Measurements from ENCODE around the gene ATG7.

ATG7 gene

DNA sequence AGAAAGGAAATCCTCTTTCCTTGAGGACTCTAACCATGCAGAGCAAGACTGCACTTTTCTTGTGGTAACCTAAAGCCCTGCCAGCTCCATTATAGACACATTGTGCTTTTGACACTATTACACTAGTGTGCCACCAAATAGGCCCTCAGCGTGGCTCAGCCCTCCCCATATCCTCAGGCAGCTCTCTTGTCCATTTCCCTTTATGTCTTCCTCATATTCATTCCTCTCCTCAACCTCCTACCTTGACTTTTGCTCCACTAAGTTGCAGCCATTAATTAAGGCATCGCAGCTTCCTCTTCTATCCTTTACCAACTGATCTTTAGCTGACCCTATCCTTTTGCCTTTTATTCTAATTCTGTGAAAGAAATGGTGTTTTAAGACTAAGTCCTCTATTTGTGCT is 3.7 kb downstream of the ATG7 start:
- TF ChIP-seq, protein P1, sequence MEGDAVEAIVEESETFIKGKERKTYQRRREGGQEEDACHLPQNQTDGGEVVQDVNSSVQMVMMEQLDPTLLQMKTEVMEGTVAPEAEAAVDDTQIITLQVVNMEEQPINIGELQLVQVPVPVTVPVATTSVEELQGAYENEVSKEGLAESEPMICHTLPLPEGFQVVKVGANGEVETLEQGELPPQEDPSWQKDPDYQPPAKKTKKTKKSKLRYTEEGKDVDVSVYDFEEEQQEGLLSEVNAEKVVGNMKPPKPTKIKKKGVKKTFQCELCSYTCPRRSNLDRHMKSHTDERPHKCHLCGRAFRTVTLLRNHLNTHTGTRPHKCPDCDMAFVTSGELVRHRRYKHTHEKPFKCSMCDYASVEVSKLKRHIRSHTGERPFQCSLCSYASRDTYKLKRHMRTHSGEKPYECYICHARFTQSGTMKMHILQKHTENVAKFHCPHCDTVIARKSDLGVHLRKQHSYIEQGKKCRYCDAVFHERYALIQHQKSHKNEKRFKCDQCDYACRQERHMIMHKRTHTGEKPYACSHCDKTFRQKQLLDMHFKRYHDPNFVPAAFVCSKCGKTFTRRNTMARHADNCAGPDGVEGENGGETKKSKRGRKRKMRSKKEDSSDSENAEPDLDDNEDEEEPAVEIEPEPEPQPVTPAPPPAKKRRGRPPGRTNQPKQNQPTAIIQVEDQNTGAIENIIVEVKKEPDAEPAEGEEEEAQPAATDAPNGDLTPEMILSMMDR (conservative IDR thresholded peaks at IDR 0.05) = no peak
- H3K27ac ChIP-seq = no peak overlapping the region

DNA sequence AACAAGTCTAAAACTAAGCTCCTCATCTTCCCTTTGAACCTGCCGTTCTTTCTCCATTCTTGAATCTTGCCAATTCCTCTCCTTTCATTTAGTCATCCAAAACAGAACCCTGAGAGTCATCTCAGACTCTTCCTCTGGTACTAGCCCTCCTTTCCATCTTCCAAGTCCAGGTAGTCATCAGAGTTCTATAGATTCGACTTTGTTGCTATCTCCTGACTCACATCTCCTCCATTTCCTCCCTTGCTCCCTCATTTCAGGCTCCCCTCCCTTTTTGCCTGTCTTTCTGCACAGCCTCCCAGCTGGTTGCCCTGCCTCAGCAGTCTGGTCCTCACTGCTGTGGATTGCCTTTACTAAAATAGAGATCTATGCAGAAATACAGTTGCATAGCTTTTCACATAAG is 4.7 kb downstream of the ATG7 start:
- TF ChIP-seq, protein P1 (conservative IDR thresholded peaks at IDR 0.05) = no peak
- H3K27ac ChIP-seq = no peak overlapping the region

DNA sequence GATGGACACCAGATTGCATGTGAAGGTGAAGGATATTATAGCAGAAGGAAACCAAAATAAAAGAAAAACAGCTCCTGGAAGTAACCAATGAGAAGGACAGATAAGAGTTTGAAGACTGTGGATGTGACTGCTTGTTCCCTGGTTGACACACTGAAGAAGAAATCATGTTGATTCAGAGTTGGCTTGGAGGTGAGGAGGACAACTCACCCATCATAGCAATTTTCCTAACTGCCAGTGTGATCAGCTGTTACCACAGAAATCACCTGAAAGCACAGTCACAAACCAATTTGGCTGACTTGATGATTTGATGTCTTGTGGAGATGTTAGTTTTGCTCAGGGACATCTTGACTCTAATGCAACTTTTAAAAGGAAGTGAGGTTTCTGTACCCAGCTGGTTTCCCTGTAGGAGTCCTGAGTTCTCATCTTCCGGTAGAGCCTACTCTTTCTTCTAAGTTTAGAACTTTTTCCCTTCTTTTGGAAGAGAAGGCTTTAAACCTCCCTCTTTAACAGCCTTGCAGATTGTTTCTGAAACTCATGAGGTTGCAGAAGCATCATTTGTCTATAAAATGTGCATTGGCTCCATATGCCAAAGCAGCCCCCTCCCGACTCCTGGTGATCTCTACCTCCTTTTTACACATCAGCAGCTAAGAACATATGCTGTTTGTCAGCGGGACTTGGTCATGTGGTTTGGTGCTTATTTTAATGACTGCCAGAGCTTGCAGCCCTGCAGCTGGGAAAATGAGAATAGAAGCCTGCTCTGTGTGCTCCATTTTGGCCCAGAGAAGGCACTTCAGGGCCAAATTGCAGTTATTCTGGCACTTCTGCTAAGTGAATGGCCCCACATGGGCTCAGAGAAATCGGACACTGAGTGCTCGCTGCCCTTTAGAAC is 10.3 kb downstream of the ATG7 start:
- TF ChIP-seq, protein P1 (conservative IDR thresholded peaks at IDR 0.05) = no peak
- no peak overlapping the region for H3K27ac ChIP-seq

DNA sequence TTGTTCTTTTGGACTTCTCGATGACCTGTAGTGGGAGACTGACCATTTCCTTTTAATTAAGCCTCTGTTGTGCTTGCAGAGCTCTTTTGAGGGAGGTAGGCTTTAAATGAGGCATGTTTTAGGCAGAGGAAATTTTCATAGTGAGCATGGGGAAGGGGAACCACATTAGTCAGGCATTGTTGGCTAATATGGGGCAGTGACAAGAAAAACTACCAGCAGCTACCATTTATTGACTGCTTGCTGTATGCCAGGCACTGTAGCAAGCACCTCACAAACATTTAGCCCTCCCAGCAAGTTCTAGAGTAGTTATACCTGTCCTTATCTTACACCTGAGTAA is 10.9 kb downstream of the ATG7 start:
- no peak overlapping the region for H3K27ac ChIP-seq
- TF ChIP-seq, protein P1 (conservative IDR thresholded peaks at IDR 0.05) = no peak

DNA sequence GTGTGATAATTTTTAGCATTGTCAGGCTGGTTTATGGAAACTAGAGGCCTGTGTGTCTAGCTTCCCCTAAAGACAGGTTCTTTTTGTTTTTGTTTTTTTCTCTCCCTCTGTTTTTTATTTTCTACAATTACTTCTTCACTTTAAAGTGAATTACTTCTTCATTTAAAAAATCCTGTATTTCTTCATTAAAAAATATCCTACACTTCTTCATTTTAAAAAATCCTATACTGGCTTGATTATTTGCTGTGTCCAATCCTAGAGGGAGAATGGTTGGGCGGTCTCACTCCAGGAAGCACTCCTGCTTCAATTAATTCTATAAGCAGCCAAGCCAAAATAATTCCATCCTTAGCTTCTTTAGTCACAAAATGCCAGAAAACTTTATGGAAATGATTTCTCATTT is 11.8 kb downstream of the ATG7 start:
- no peak overlapping the region for H3K27ac ChIP-seq
- TF ChIP-seq, protein P1 (conservative IDR thresholded peaks at IDR 0.05) = no peak

DNA sequence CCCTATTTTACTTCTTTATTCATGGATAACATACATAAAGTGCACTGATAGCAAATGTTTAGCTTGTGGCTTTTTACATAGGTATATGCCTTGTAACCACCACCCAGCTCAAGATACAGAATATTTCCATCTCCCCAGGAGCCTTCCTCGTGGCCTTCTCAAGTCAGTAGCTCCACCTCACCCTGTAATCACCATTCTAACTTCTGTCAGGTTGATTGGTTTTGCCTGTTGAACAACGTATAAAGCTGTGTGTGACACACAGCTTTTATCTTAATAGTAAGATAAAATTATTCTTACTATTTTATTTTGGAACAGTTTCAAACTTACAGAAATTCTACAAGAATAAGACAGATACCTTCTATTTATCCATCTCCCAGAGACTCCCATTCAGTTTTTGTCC is 13.3 kb downstream of the ATG7 start:
- H3K27ac ChIP-seq = no peak overlapping the region

DNA sequence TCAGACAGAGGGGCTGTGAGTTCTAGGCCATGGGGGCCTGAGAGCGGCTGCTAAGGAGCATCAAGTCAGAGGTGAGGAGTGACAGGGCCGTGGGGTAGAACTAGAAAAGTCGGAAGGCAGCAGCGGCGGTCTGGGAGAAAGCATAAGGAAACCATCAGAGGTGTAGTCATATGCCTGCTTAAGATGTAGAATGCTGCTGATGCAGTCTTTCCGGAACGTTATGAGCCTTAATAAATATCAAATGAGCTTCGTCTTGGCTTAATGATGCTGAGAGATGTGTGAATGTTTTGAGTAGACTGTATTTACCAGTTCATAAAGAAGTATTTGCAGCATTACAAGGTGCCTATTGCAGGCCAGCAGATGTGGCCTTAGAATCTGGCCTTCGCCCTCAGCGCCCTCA is 15.2 kb downstream of the ATG7 start:
- TF ChIP-seq, protein P1 (conservative IDR thresholded peaks at IDR 0.05) = no peak
- H3K27ac ChIP-seq = peak overlapping the region; percentile 54

More for the DNA sequence above, 13.3 kb downstream of the ATG7 start:
- TF ChIP-seq, protein P1 (conservative IDR thresholded peaks at IDR 0.05) = no peak

Data from VCaP (cell line).